Ishikawa (cell line): ENCODE measurements around the gene DPH1.
A peak's percentile ranks its signal among the peaks of the same experiment; 100 is the strongest.

Experiments
- CEBPB ChIP-seq: IDR thresholded peaks from 2 replicates; pipeline ENCODE4 v1.6.1; 2012
- CREB1 ChIP-seq: IDR thresholded peaks from 2 replicates; pipeline ENCODE4 v1.6.1; 2012; ENCODE audit warnings: low read depth
- EGR1 ChIP-seq: IDR thresholded peaks from 2 replicates; pipeline ENCODE4 v1.6.1; 2012
- EP300 ChIP-seq: IDR thresholded peaks from 2 replicates; pipeline ENCODE4 v1.6.1; 2012; ENCODE audit warnings: borderline replicate concordance
- FOXM1 ChIP-seq: IDR thresholded peaks from 2 replicates; pipeline ENCODE4 v1.6.1; 2012; ENCODE audit warnings: low read depth, borderline replicate concordance
- NFIC ChIP-seq: IDR thresholded peaks from 2 replicates; pipeline ENCODE4 v1.6.1; 2012
- RAD21 ChIP-seq: IDR thresholded peaks from 2 replicates; pipeline ENCODE4 v1.6.1; 2012; ENCODE audit warnings: low read depth
- REST ChIP-seq: IDR thresholded peaks from 2 replicates; pipeline ENCODE4 v1.6.1; 2012; ENCODE audit warnings: low read depth, mild to moderate bottlenecking
- TAF1 ChIP-seq: IDR thresholded peaks from 2 replicates; pipeline ENCODE4 v1.6.1; 2012; ENCODE audit warnings: low read depth, mild to moderate bottlenecking
- TCF12 ChIP-seq: IDR thresholded peaks from 2 replicates; pipeline ENCODE4 v1.6.1; 2012; ENCODE audit warnings: low read depth
- TEAD4 ChIP-seq: IDR thresholded peaks from 2 replicates; pipeline ENCODE4 v1.6.1; 2012
- USF1 ChIP-seq: IDR thresholded peaks from 2 replicates; pipeline ENCODE4 v1.6.1; 2012
- YY1 ChIP-seq: IDR thresholded peaks from 2 replicates; pipeline ENCODE4 v1.6.1; 2012; ENCODE audit warnings: low read depth
- ZBTB7A ChIP-seq: IDR thresholded peaks from 2 replicates; pipeline ENCODE4 v1.6.1; 2012; ENCODE audit warnings: low read depth
- TF ChIP-seq, protein P1 (sequence below): IDR thresholded peaks from 2 replicates; pipeline ENCODE4 v1.6.1; 2012

Gene DPH1

DNA sequence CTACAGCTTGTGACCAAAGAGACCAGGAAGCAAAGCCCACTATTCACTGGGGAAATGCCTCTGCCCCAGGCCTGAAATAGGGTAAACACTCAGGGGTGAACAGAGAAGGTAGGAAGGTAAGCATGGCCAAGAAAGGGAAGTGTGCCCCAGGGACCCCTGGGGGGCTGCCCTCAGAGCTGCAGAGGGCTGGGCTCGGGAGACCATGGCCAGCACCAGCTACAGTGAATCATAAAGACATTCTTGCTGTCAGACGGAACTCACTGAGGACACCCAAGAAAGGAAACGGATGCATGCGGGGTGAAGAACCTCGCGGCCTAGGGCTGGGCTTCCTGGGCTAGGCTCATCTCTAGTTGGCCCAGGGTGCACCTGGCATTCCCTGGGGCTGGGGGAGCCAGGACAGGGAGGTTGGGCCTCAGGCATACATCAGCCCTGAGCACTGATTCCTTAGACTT is 34.6 kb downstream of the DPH1 start:
- no peak for TF ChIP-seq FOXM1
- TF ChIP-seq USF1, result no peak
- no peak for TF ChIP-seq NFIC
- TF ChIP-seq EP300, result no peak
- no peak for TF ChIP-seq EGR1
- TF ChIP-seq RAD21, result no peak
- TF ChIP-seq TAF1, result no peak
- TF ChIP-seq TCF12, result no peak
- TF ChIP-seq, protein P1, sequence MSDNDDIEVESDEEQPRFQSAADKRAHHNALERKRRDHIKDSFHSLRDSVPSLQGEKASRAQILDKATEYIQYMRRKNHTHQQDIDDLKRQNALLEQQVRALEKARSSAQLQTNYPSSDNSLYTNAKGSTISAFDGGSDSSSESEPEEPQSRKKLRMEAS, result no peak
- TF ChIP-seq YY1, result no peak
- no peak for TF ChIP-seq TEAD4
- no peak for TF ChIP-seq REST
- TF ChIP-seq ZBTB7A, result no peak
- TF ChIP-seq CEBPB, result no peak
- TF ChIP-seq CREB1, result no peak

- peak; percentile 28; the same call in 1 of the 2 replicates for TF ChIP-seq RAD21
- no peak for TF ChIP-seq CREB1
Observed at GRCh38 chr17:2064980-2065785, 35.2 kb downstream of the DPH1 start.

- TF ChIP-seq EGR1 (no peak), REST (no peak), TAF1 (no peak), NFIC (no peak), CREB1 (no peak), YY1 (no peak), USF1 (no peak), TCF12 (no peak), CEBPB (no peak), FOXM1 (no peak), RAD21 (no peak), TEAD4 (no peak), EP300 (no peak), ZBTB7A (no peak)
- TF ChIP-seq, protein P1, result no peak
Observed at GRCh38 chr17:2065949-2066400, 36.0 kb downstream of the DPH1 start.

GRCh38 chr17:2067048-2067561 is 37.2 kb downstream of the DPH1 start:
- TF ChIP-seq CREB1, result no peak

- TF ChIP-seq CEBPB (no peak), EP300 (peak; percentile 87), FOXM1 (no peak; the same call in 1 of the 2 replicates), CREB1 (no peak), TAF1 (no peak), REST (no peak), TEAD4 (peak; percentile 84), YY1 (no peak), ZBTB7A (no peak), TCF12 (peak; percentile 92), USF1 (no peak), RAD21 (no peak), EGR1 (peak; percentile 81), NFIC (peak; percentile 93)
- TF ChIP-seq, protein P1, result peak; percentile 48; the same call in 1 of the 2 replicates
Observed at GRCh38 chr17:2067608-2068024, 37.7 kb downstream of the DPH1 start.
